Epithelial cell of proximal tubule (primary cell): ENCODE data around the gene PLIN4. TPM values are rescaled to one million over a fixed set of nuclear protein-coding genes. Genes with fewer than 3 reads are reported as not detected.

Experiments
- DNase-seq: peaks from one replicate; pipeline ENCODE4 v3.0.0-alpha.2; 2011; ENCODE audit warnings: low read depth
- H3K4me3 ChIP-seq: 2 replicates; pipeline ENCODE4 v1.5.1; 2011; ENCODE audit warnings: low read depth, mild to moderate bottlenecking, low read length
- total RNA-seq: library from RNA; depleted of rRNA; stranded (reverse); fragments of >200 nt; gene quantifications from 2 replicates; pipeline ENCODE4 v1.2.3, GENCODE V29; 2015
- TF ChIP-seq, protein P1 (sequence below): conservative IDR thresholded peaks from 2 replicates; pipeline ENCODE4 v1.5.1; 2012; ENCODE audit warnings: low read depth, mild to moderate bottlenecking, low read length

The PLIN4 gene
- total RNA-seq, 1 donor from 2014 or later: not detected

DNA sequence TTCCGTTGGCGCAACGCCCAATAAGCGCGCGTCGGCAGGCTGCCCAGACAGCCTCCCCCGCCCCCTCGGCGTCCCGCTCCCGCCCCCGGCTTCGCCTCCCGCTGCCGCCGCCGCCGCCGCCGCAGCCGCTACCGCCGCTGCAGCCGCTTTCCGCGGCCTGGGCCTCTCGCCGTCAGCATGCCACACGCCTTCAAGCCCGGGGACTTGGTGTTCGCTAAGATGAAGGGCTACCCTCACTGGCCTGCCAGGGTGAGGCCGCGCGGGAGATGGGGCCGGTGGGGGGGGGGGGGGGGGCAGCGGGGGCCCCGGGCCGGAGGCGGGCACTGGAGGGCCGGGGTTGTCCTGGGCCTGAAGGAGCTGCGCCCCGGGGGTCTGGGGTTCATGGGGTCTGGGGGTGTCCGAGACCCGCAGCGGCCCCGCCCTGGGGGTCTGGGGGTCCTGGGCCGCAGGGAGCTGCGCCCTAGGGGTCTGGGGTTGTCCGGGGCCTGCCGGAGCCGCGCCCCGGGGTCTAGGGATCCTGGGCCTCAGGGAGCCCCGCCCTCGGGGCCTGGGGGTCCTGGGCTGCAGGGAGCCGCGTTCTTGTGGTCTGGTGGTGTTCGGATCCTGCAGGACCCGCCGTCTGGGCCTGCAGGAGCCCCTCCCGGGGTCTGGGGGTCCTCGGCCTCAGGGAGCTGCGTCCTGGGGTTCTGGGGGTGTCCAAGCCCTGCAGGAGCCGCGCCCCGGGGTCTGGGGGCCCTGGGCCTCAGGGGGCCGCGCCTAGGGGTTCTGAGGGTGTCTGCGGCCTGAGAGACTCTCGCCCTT, 45.9 kb downstream of the PLIN4 start, which contains the start of gene HDGFL2:
HDGFL2 (plus strand) TSS at position 124 of the 801 bp plus-strand sequence; CDS start at position 178, 54 bp downstream.
- TF ChIP-seq, protein P1, sequence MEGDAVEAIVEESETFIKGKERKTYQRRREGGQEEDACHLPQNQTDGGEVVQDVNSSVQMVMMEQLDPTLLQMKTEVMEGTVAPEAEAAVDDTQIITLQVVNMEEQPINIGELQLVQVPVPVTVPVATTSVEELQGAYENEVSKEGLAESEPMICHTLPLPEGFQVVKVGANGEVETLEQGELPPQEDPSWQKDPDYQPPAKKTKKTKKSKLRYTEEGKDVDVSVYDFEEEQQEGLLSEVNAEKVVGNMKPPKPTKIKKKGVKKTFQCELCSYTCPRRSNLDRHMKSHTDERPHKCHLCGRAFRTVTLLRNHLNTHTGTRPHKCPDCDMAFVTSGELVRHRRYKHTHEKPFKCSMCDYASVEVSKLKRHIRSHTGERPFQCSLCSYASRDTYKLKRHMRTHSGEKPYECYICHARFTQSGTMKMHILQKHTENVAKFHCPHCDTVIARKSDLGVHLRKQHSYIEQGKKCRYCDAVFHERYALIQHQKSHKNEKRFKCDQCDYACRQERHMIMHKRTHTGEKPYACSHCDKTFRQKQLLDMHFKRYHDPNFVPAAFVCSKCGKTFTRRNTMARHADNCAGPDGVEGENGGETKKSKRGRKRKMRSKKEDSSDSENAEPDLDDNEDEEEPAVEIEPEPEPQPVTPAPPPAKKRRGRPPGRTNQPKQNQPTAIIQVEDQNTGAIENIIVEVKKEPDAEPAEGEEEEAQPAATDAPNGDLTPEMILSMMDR: no peak
- peak within 1 kb of the TSS; percentile 81 for H3K4me3 ChIP-seq
- no peak for DNase-seq

DNA sequence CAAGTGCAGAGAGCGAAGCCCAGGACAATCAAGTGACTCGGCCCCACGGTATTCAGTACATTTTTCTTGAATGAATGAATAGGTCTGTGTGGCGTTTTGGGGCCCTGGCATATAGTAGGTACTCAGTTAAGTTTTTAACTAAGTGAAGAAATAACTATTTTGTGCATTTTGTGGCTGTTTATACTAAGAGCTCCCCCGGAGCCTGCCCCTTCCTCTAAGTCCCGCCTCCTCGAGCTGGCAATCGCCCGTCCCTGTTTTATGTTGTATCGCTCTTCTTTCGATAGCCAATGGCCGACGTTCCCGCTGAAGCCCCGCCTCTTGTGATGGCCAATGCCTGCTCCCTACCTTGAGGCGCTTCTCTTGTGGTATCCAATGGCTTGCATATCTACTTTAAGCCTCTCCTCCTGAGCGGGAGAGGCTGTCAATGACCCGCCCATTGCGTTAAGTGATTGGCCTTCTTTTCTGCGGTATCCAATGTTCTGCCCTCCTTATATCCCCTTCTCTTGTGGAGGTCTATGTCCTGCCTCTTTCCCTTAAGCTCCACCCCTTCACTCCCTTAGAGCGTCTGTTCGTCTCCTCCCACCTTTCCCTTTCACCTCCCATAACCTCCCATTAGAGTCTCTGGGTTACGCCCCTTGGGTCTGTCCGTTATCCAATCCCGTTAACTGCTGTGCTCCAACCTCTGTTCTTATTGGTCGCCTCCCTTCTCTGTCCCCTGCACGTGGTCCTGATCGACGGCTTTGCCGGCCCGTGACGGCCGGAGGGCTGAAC, 46.7 kb downstream of the PLIN4 start:
- peak overlapping the region; percentile 67 for H3K4me3 ChIP-seq
- DNase-seq: peak; percentile 100
- TF ChIP-seq, protein P1: no peak

DNA sequence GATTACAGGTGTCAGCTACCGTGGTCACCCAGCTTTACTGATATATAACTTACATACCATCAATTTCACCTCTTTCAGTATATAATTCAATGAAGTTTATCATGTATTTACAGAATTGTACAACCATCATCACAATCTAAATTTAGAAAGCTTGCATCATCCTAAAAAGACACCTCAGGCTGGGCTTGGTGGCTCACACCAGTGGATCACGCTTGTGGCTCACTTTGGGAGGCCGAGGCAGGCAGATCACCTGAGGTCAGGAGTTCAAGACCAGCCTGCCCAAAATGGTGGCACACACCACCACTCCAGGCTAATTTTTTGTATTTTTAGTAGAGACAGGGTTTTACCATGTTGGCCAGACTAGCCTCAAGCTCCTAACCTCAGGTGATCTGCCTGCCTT, 50.5 kb downstream of the PLIN4 start:
- TF ChIP-seq, protein P1: no peak
- H3K4me3 ChIP-seq: no peak overlapping the region
- DNase-seq: no peak

DNA sequence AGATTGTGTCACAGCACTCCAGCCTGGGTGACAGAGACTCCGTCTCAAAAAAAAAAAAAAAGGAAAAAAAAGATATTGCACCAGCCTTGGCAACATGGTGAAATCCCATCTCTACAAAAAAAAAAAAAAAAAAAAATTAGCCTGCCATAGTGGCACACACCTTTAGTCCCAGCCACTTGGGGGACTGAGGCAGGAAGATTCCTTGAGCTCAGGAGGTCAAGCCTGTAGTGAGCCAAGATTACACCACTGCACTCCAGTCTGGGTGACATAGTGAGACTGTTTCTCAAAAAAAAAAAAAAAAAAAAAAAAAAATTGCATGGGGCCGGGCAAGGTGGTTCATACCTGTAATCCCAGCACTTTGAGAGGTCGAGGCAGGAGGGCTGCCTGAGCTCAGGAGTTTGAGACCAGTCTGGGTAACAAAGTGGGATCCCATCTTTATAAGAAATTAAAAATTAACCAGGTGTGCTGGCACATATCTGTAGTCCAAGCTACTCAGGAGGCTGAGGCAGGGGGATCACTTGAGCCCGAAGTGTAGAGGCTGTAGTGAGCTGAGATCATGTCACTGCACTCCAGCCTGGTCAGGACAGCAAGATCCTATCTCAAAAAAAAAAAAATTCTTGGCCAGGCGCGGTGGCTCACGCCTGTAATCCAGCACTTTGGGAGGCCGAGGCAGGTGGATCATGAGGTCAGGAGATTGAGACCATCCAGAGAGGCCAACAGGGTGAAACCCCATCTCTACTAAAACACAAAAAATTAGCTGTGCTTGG, 53.3 kb downstream of the PLIN4 start:
- H3K4me3 ChIP-seq: no peak overlapping the region
- no peak for DNase-seq
- TF ChIP-seq, protein P1: no peak

DNA sequence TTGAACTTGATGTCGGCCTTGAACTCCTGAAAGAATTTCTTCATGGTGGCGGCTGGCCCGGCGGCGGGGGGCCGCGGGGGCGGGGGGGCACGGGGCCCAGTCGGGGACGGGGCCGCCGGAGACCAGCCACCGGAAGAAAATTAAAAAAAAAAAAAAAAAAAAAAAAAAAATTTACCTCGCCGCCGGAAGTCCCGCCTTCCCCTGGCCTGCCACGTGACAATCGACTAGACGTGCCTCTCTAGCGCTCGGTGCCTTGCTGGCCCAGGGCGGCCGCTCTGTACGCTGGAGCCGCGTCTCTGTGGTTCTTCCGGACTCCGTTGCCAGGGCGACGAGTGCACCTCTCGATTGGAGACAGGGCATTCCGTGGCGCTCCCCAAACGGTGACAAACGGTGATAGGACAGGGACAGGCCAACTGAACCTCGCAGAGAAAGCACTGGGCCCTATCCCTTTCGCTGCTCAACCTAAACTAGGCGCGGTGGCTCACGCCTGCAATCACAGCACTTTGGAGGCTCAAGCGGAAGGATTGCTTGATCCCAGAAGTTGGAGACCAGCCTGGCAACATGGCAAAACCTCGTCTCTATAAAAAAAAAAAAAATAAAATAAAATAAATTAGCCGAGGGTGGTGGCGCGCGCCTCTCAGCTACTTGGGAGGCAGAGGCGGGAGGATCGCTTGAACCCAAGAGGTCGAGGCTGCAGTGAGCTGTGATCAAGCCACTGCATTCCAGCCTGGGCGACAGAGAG, 60.5 kb downstream of the PLIN4 start, which contains the start of gene UBXN6:
UBXN6 (minus strand) TSS at position 141 of the 742 bp plus-strand sequence; CDS start at position 44, 97 bp downstream.
- TF ChIP-seq, protein P1: no peak
- DNase-seq: peak; percentile 73
- H3K4me3 ChIP-seq: peak within 1 kb of the TSS; percentile 94

DNA sequence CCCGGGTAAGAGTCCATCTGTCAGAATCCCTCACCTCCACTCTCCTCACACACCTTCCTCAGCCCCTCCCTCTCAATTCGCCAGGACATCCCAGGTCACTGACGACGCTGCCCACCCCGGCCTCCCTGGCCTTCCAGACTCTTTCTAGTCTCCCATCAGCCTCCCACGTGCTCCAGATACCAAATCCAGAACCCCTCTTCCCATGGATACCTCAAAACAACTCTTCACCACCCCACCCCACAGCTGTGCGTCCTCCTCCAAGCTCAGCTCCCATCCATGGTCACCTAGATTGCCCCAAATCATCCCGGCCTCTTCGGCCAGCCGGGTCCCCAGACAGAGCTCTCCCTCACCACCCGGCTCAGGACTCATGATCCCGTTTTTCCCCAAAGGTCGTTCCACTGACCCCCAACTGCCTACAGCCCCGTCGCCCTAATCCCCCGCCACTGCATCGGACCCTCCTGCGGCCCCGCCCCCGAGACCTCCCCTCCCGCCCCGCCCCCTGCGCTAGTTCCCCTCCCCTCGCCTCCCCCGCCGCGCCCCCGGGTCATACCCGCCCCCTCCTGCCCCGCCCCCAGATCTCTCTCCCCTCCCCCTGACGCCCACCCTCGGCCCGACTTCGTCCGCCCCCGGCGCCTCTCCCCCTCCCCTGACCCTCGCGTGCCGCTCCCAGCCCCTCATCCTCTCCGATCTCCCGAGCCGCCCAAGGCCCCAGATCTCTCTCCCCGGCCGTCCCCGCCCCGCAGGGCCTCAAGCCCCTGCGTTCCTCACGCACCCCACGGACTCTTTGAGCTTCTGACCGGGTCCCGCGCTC, 61.2 kb downstream of the PLIN4 start:
- no peak for DNase-seq
- H3K4me3 ChIP-seq: peak overlapping the region; percentile 94
- TF ChIP-seq, protein P1: no peak
